ENCODE data around the gene AMH. TPM values are rescaled to one million over a fixed set of nuclear protein-coding genes. Genes with fewer than 3 reads are reported as not detected.
A peak's percentile ranks its signal among the peaks of the same experiment; 100 is the strongest.
"Not testable (repeated sequence)": the region's sequence is repeated elsewhere in the genome, so short reads cannot be mapped to it uniquely, and the experiment has no call there.

AMH gene
- total RNA-seq, 2 donors from 2014 or later = 0.50 to 2.7 TPM

- H3K4me3 Mint-ChIP-seq = no peak overlapping the region
- ATAC-seq (no peak), DNase-seq (no peak)
- no peaks in the 10 kb centered on the region for H3K27me3 Mint-ChIP-seq
- peak overlapping the region; percentile 94 for H3K27ac Mint-ChIP-seq
- H3K4me1 Mint-ChIP-seq = peaks cover 31% of the 10 kb centered on the region
- H3K9me3 ChIP-seq (ENCODE audit: control insufficient read depth, low read length, poor library complexity, severe bottlenecking) = no peaks in the 10 kb centered on the region
- H3K36me3 Mint-ChIP-seq (ENCODE audit: low read depth) = peaks cover 3% of the 10 kb centered on the region
Measured at GRCh38 chr19:2275588-2276428, 26.7 kb downstream of the AMH start.

GRCh38 chr19:2276429-2276986 lies 27.4 kb downstream of the AMH start:
- H3K9me3 ChIP-seq (ENCODE audit: control insufficient read depth, low read length, poor library complexity, severe bottlenecking) = no peaks in the 10 kb centered on the region
- Mint-ChIP-seq H3K4me3 (peak overlapping the region; percentile 15), H3K36me3 (ENCODE audit: low read depth) (peaks cover 3% of the 10 kb centered on the region), H3K27me3 (no peaks in the 10 kb centered on the region), H3K4me1 (peaks cover 27% of the 10 kb centered on the region), H3K27ac (peak overlapping the region; percentile 81)
- ATAC-seq (no peak), DNase-seq (no peak)

GRCh38 chr19:2277138-2277537 lies 28.0 kb downstream of the AMH start:
- Mint-ChIP-seq H3K27ac (peak overlapping the region; percentile 81), H3K4me1 (peaks cover 25% of the 10 kb centered on the region), H3K4me3 (no peak overlapping the region), H3K36me3 (ENCODE audit: low read depth) (no peaks in the 10 kb centered on the region), H3K27me3 (no peaks in the 10 kb centered on the region)
- ATAC-seq = no peak
- no peak for DNase-seq
- H3K9me3 ChIP-seq (ENCODE audit: control insufficient read depth, low read length, poor library complexity, severe bottlenecking) = no peaks in the 10 kb centered on the region

DNA sequence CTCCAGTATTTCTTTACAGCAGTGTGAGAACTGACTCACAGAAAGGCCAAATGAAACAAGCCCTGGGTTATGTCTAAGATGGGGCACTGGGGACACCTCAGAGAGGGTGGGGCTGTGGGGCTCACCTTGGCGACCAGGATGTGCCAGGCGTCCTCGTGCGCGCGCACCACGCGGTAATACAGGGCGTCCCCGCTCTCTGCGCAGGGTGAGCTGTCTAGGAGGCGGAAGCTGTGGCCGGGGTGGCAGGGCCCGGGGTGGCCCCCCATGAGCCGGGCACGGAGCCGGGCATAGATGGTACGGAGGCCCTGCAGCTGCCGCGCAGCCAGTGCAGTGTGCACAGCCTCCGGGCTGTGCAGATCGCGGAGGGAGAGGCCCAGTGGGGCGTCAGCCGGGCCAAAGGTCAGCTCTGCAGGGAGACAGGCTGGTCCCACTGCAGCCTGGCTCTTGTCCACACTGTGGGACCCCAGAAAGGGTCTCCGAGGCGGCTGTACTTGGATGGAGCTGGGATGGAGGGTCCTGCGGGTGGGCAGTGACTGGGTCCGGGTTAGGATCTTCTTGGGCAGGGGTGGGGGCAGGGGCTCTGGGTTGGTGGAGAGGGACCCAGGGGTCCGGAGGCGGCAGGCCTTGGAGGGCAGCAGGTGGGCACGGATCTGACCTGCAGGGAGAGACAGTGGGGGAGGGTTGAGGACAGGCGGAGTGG lies 29.5 kb downstream of the AMH start:
- ATAC-seq = no peak
- Mint-ChIP-seq H3K27ac (peak overlapping the region; percentile 80), H3K4me3 (no peak overlapping the region), H3K4me1 (peaks cover 23% of the 10 kb centered on the region), H3K27me3 (no peaks in the 10 kb centered on the region), H3K36me3 (ENCODE audit: low read depth) (no peaks in the 10 kb centered on the region)
- no peaks in the 10 kb centered on the region for H3K9me3 ChIP-seq (ENCODE audit: control insufficient read depth, low read length, poor library complexity, severe bottlenecking)
- no peak for DNase-seq

DNA sequence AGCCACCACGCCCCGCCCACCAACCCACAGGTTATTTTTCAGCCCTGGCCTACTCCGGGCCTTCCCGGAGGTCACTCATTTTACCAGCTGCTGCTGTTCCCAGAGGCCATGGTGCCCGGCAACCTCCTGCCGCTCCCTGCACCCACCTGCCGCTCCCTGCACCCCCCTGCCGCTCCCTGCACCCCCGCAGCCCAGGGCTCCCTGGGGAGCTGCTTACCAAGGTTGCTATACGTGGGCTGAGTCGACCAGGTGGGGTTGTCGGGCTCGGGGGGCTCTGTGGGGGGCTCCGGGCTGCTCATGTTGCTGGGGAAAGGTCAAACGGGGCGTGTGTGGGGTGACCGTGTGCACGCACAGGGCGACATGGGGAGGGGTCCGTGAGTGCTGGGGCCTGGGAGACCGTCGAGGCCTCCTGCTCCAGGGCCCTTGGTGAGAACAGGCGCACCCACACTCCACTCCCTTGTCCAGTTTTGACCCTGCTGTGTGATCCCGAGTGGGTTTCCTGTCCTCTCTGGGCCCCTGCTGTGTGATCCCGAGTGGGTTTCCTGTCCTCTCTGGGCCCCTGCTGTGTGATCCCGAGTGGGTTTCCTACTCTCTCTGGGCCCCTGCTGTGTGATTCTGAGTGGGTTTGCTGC lies 31.6 kb downstream of the AMH start:
- peaks cover 15% of the 10 kb centered on the region for H3K4me1 Mint-ChIP-seq
- H3K27me3 Mint-ChIP-seq = no peaks in the 10 kb centered on the region
- H3K4me3 Mint-ChIP-seq = no peak overlapping the region
- H3K36me3 Mint-ChIP-seq (ENCODE audit: low read depth) = no peaks in the 10 kb centered on the region
- no peak for ATAC-seq
- no peak overlapping the region for H3K27ac Mint-ChIP-seq
- DNase-seq = no peak
- H3K9me3 ChIP-seq (ENCODE audit: control insufficient read depth, low read length, poor library complexity, severe bottlenecking) = no peaks in the 10 kb centered on the region

- peaks cover 15% of the 10 kb centered on the region for H3K4me1 Mint-ChIP-seq
Measured at GRCh38 chr19:2281265-2282061, 32.3 kb downstream of the AMH start.

DNA sequence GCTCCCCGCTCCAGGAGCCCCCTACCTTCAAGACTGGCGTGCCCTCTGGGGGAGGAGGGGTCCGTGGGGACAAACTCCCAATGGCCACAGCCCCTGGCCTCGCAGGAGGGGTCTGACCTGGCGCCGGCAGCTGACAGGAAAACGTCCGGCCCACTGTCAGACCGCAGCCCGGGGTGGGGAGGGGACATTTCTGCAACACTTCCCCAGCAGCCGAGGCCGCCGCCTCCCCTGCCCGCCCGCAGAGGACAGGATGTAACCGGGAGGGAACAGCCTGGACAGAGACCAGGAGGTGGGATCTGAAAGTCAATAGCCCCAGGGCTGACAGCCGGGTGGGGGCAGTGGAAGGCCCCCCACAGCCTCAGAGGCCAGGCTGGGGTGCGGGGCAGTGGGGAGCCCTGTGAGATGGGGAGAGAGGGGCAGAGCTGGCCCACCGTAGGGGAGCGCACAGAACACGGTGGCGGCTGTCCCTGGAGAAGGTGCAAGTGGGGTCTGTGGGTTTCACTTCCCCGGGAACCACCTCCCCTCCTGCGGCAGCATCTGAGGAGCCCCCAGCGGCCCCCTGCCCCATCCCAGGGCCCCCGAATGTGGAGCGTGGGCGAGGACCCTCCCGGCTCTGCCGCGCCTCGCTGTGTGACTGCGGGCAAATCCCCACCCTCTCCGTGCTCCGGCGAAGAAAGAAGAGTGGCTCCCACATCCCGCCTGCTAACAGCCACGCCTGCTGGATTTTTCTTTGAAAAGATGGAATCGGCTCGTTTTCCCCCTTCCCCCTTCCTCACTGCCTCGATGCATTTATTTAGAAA lies 33.1 kb downstream of the AMH start, which contains the start of gene PEAK3:
Gene PEAK3 (minus strand): TSS at position 114 of the 800 bp plus-strand sequence. CDS start 1,244 bp downstream, outside the sequence.
- no peak for DNase-seq
- ATAC-seq = peak; percentile 46
- Mint-ChIP-seq H3K36me3 (ENCODE audit: low read depth) (no peaks in the 10 kb centered on the region), H3K4me3 (peak within 1 kb of the TSS; percentile 74), H3K27ac (peak within 1 kb of the TSS; percentile 32), H3K27me3 (no peaks in the 10 kb centered on the region), H3K4me1 (peaks cover 13% of the 10 kb centered on the region)
- no peaks in the 10 kb centered on the region for H3K9me3 ChIP-seq (ENCODE audit: control insufficient read depth, low read length, poor library complexity, severe bottlenecking)

More at GRCh38 chr19:2281265-2282061, 32.3 kb downstream of the AMH start:
- peak overlapping the region; percentile 49 for H3K4me3 Mint-ChIP-seq
- not testable (repeated sequence) for ATAC-seq; H3K27me3 Mint-ChIP-seq; H3K36me3 Mint-ChIP-seq (ENCODE audit: low read depth); H3K9me3 ChIP-seq (ENCODE audit: control insufficient read depth, low read length, poor library complexity, severe bottlenecking); DNase-seq
- H3K27ac Mint-ChIP-seq = peak overlapping the region; percentile 32

DNA sequence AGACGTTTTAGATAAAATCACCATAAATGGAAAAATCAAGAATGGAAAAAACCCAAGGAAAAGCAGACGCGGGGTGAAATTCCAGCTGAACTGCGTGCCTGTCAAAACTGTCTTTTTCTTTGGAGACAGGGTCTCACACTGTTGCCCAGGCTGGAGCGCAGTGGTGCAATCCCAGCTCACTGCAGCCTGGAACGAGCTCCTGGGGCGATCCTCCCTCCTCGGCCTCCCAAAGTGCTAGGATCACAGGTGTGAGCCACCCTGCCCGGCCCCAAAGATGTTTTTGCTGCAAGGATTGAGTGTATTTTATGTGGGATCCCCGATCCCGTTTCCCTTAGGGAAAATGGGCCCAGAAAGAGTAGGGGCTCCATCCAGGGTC lies 33.7 kb downstream of the AMH start:
- peaks cover 11% of the 10 kb centered on the region for H3K4me1 Mint-ChIP-seq
- H3K27ac Mint-ChIP-seq = no peak overlapping the region
- no peaks in the 10 kb centered on the region for H3K27me3 Mint-ChIP-seq
- DNase-seq (no peak), ATAC-seq (no peak)
- peak overlapping the region; percentile 74 for H3K4me3 Mint-ChIP-seq
- no peaks in the 10 kb centered on the region for H3K9me3 ChIP-seq (ENCODE audit: control insufficient read depth, low read length, poor library complexity, severe bottlenecking)
- H3K36me3 Mint-ChIP-seq (ENCODE audit: low read depth) = no peaks in the 10 kb centered on the region

DNA sequence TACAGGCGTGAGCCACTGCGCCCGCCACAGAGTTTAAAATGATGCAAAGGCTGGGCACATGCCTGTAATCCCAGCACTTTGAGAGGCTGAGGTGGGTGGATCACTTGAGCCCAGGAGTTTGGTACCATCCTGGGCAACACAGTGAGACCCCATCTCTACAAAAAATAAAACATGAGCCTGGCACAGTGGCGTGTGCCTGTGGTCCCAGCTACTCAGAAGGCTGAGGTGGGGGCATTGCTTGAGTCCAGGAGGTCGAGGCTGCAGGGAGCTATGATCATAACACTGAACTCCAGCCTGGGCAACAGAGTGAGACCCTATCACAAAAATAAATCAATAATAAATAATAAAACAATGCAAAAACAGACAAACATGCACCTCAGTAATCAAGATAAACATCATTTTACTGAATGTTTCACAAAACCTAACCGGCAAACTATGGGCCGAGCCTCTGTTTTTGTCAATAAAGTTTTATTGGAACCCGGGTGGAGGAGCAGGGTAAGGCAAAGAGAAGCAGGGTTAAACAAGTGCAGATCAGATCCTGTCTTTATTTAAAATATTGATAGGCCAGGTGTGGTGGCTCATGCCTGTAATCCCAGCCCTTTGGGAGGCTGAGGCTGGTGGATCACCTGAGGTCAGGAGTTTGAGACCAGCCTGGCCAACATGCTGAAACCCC lies 34.8 kb downstream of the AMH start:
- H3K4me1 Mint-ChIP-seq = peaks cover 18% of the 10 kb centered on the region
- no peaks in the 10 kb centered on the region for H3K9me3 ChIP-seq (ENCODE audit: control insufficient read depth, low read length, poor library complexity, severe bottlenecking)
- peak overlapping the region; percentile 60 for H3K27ac Mint-ChIP-seq
- H3K27me3 Mint-ChIP-seq = no peaks in the 10 kb centered on the region
- H3K4me3 Mint-ChIP-seq = no peak overlapping the region
- DNase-seq = no peak
- H3K36me3 Mint-ChIP-seq (ENCODE audit: low read depth) = no peaks in the 10 kb centered on the region
- ATAC-seq = no peak

DNA sequence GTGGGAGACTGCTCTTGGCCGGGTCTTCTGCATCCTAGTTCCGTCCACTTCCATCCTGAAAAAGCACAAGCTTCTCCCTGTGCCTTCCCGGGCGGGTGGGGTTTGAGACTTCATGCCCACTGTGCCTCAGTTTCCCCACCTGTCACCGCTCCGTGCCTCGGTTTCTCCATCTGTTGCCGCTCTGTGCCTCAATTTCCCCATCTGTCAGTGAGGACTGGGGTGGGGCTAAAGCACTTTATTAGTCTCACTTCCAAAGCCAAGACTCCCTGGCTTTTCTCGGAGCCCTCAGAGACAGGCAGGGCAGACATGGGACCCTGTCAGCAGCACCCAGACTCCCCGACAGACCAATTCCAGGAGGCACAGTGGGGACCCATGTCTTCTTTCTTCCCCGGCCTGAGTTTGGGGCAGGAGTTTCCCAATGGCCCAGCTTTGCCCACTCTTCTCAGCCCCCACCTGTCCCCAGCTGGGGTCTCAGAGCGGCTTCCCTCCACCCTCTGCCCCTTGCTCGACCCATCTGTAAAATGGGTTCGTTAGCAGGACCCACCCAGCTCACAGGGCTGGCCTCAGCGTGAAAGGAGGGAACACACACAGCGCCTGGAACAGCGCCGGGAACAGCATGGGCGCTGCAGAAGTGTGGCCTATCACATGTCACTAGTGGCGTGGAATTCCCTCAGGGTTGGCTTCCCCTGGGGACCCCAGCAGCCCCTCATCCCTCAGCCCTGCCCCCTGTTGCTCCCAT lies 37.4 kb downstream of the AMH start:
- Mint-ChIP-seq H3K27ac (peak overlapping the region; percentile 65), H3K4me3 (no peak overlapping the region), H3K4me1 (peaks cover 27% of the 10 kb centered on the region), H3K36me3 (ENCODE audit: low read depth) (peaks cover 2% of the 10 kb centered on the region), H3K27me3 (no peaks in the 10 kb centered on the region)
- ATAC-seq = no peak
- no peaks in the 10 kb centered on the region for H3K9me3 ChIP-seq (ENCODE audit: control insufficient read depth, low read length, poor library complexity, severe bottlenecking)
- DNase-seq = no peak
